Ovary (tissue), 9 donors: ENCODE data around the gene BCL10. TPM values are rescaled to one million over a fixed set of nuclear protein-coding genes. Genes with fewer than 3 reads are reported as not detected.
A peak's percentile ranks its signal among the peaks of the same experiment; 100 is the strongest.

ENCODE experiments used
- DNase-seq, 5 donors: peaks; one replicate each; pipeline ENCODE4 v3.0.0-alpha.2; 2019 to 2020
- H3K27ac ChIP-seq, 2 donors: fragments of 200-600 bp; one replicate each; pipeline versions ENCODE4 v1.5.1 to v1.8.0; 2019 to 2022
- H3K27me3 ChIP-seq: fragments of 200-600 bp; one replicate; pipeline ENCODE4 v1.8.0; 2022
- H3K36me3 ChIP-seq: fragments of 200-600 bp; sonication (generic); one replicate; pipeline ENCODE4 v1.5.1; 2019
- H3K4me1 ChIP-seq: one replicate; pipeline ENCODE4 v1.8.1; 2013; ENCODE audit warnings: mild to moderate bottlenecking, moderate library complexity; ENCODE audit not compliant: insufficient read depth
- H3K4me3 ChIP-seq: fragments of 200-600 bp; sonication (generic); one replicate; pipeline ENCODE4 v1.5.1; 2017
- H3K9me3 ChIP-seq, 2 donors: fragments of 200-600 bp in 1 of 2; sonication (generic) in 1 of 2; one replicate each; pipeline versions ENCODE4 v1.5.1 to v1.8.1; 2013 to 2019; ENCODE audit warnings: mild to moderate bottlenecking in 1 of 2, moderate library complexity in 1 of 2
- EP300 ChIP-seq: sonication (generic); formaldehyde crosslinking; IDR thresholded peaks from one replicate; pipeline ENCODE4 v1.6.1; 2017; ENCODE audit warnings: antibody characterized with exemption
- POLR2A ChIP-seq: fragments of 450-650 bp; IDR thresholded peaks from one replicate; pipeline ENCODE4 v1.6.1; 2017; ENCODE audit warnings: antibody characterized with exemption, mild to moderate bottlenecking, moderate library complexity
- WGBS, 3 donors: extraction: QIAGEN DNeasy Blood & Tissue Kit in 1 of 3; methylation state at CpG; one replicate each; pipeline versions ENCODE4 v1.1.5 to v1.1.7; 2013 to 2017; 5-methylcytosine and 5-hydroxymethylcytosine counted together
- intact Hi-C, 4 donors: fragments of 100-400 bp; cut with DNase I; formaldehyde crosslinking; loops; one replicate each; pipeline versions ENCODE4 v1.11.0 to v1.15.1; 2022 to 2023
- polyA plus RNA-seq, 2 donors: library from polyadenylated mRNA; stranded (reverse); fragments of 200-250 nt in 1 of 2; fragments of 350-450 nt in 1 of 2; fragmentation: Illumina TruSeq in 1 of 2; extraction: RNeasy Lipid Tissue Mini Kit (QIAGEN cat#74804) in 1 of 2; gene quantifications; one replicate each; pipeline ENCODE4 v1.2.3, GENCODE V29; 2013 to 2014
- total RNA-seq, 7 donors: library from RNA; depleted of rRNA in 2 of 7; stranded (reverse); fragments of >200 nt in 2 of 7; fragmentation: NEBNext Ultra II Directional in 3 of 7; extraction: Animal tissue kit (Norgen Biotek cat#: 25700) in 3 of 7; gene quantifications; one replicate each; pipeline versions ENCODE4 v1.1.0 to v1.2.4, GENCODE V29; 2016 to 2023
- TF ChIP-seq, protein P1 (sequence below), 3 donors: fragments of 450-650 bp in 2 of 3; fragments of 200-600 bp in 1 of 3; IDR thresholded peaks; one replicate each; pipeline versions ENCODE4 v1.5.1 to v1.8.0; 2016 to 2022; ENCODE audit warnings: antibody characterized with exemption in 3 of 3, mild to moderate bottlenecking in 1 of 3
- donor health status: DM: no; HTN: no; CAD: no; lungs with moderate emphysema.
- donor health status: DM: no; HTN: no; CAD: no.
- donor health status: Bipolar disorder and iron deficiency.
- donor health status: DM: yes; HTN: yes; CAD: no.
- donor health status: DM: no; HTN: no; CAD: no.
- donor health status: DM: yes; HTN: yes; CAD: no.

Gene BCL10
- total and polyA plus RNA-seq, 9 donors: 8.1 to 23.6 (median 17.2) TPM

DNA sequence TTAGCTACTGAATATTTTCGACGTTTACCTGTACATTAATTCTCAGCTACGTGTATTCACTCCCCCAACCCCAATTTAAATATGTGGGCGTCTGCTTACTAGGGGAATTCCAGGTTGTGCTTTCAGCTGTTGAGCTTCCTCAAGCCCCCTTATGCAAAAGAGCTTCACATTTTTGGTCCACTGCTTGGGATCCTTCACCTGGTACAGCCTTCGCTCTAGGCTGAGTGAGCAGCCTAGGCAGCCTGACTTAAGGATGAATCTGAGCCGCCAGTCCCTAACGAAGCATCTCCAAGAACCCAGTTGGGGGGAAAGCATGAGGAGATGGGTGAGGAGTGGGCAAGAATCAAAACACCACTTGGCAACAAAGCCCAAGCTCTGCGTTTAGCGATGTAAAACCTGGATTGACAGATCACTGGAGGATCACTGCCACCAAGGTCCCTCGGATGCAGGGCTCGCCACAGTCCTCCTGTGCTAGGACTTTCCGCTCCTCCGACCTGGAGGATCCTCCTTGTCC, 674 bp downstream of the BCL10 start:
- no peak for DNase-seq
- H3K4me3 ChIP-seq: peak overlapping the region; percentile 91
- intact Hi-C loops: no loop called here
- H3K4me1 ChIP-seq: peaks cover 1% of the 10 kb centered on the region
- no peaks in the 10 kb centered on the region for H3K27me3 ChIP-seq
- no peaks in the 10 kb centered on the region for H3K36me3 ChIP-seq
- H3K27ac ChIP-seq: peak overlapping the region; percentile 24 to 81
- WGBS, 3 donors: 0 to 1% (median 1%) methylated on average over 13 of the region's 13 CpGs
- TF ChIP-seq EP300 (no peak), POLR2A (no peak)
- TF ChIP-seq, protein P1, sequence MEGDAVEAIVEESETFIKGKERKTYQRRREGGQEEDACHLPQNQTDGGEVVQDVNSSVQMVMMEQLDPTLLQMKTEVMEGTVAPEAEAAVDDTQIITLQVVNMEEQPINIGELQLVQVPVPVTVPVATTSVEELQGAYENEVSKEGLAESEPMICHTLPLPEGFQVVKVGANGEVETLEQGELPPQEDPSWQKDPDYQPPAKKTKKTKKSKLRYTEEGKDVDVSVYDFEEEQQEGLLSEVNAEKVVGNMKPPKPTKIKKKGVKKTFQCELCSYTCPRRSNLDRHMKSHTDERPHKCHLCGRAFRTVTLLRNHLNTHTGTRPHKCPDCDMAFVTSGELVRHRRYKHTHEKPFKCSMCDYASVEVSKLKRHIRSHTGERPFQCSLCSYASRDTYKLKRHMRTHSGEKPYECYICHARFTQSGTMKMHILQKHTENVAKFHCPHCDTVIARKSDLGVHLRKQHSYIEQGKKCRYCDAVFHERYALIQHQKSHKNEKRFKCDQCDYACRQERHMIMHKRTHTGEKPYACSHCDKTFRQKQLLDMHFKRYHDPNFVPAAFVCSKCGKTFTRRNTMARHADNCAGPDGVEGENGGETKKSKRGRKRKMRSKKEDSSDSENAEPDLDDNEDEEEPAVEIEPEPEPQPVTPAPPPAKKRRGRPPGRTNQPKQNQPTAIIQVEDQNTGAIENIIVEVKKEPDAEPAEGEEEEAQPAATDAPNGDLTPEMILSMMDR (IDR thresholded peaks at IDR 0.05): no peak
- no peaks in the 10 kb centered on the region for H3K9me3 ChIP-seq

DNA sequence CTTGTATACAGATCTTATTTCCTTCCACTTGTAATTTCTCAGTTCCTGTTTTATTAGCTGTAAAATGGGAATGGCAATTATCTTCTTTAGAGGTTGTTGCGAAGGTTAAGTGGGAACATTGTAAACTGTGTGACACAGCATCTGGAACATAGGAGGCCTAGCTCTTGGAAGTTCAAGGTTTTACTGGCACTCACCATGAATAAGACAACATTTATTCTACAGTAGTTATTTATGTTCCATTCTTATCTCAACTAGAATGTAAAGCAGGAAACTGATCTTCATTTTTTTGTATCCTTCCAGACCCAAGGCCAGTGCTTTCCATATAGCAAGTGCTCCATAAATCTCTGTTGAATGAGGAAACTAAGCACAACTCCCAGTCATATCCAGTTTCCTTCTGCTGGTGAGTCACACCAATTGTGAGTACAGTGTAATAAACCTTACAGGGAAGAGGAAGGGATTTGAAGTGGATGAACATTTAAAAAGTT, 1.4 kb downstream of the BCL10 start:
- Histone ChIP-seq H3K27me3 (no peaks in the 10 kb centered on the region), H3K4me3 (peak overlapping the region; percentile 91), H3K36me3 (no peaks in the 10 kb centered on the region), H3K4me1 (peaks cover 1% of the 10 kb centered on the region), H3K27ac (no peak overlapping the region), H3K9me3 (no peaks in the 10 kb centered on the region)
- TF ChIP-seq POLR2A (no peak), EP300 (no peak)
- TF ChIP-seq, protein P1 (IDR thresholded peaks at IDR 0.05): no peak
- no peak for DNase-seq
- WGBS, 3 donors: 61 to 74% (median 73%) methylated on average over 1 of the region's 1 CpG
- intact Hi-C loops: no loop called here

DNA sequence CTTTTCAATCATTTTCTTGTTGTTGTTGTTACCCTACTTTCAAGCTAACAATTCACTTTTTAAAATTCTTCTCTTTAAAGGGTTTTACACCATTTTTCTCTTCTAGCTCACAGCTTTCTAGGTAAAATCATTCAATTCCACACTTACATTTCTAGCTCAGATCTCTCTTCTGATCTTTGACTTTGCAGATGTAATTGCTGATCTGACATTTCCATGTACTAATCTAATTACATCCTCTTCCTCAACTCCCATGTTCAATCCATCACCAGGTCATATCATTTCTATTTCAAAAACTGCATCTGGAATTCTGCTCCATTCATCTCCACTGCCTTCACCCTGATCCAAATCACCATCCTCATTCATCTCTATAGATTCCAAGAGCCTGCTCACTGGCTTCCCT, 3.0 kb downstream of the BCL10 start:
- TF ChIP-seq, protein P1 (IDR thresholded peaks at IDR 0.05): no peak

DNA sequence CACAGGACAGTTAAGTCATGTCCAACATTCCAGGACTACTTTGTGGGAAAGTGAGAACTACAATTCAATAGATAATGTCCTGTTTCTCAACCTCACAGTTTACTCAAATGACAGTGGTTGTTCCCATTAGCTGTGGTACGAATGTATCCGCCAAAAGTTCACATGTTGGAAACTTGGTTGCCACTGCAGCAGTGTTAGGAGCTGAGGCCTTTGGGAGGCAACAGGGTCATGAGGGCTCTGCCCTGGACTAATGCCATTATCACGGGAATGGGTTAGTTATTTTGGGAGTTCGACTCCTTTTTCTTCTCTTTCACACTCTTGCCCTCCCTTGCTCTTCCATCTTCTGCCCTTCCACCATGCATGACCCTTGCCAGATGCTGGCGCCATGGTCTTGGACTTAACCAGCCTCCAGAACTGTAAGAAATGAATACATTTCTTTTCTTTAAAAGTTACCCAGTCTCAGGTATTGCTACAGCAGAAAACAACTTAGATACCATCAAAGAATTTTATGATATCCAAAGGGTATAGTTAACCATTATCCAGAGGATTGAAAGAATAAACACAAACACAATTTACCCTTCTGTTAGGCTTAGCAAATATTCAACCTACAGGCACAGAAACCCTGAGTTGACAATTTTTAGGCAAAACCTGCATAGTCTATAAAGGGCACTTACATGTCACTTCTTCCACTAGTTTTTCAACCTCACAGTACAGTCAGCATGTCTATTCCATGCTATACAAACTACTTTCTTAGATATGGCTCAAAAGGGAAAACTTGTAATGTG, 7.4 kb downstream of the BCL10 start:
- TF ChIP-seq, protein P1 (IDR thresholded peaks at IDR 0.05): no peak
- TF ChIP-seq EP300: no peak
- H3K9me3 ChIP-seq: no peaks in the 10 kb centered on the region

More for the DNA sequence above, 3.0 kb downstream of the BCL10 start:
- intact Hi-C loops: no loop called here
- H3K27me3 ChIP-seq: no peaks in the 10 kb centered on the region
- no peak overlapping the region for H3K4me3 ChIP-seq
- H3K27ac ChIP-seq: no peak overlapping the region
- no peak for DNase-seq
- no peaks in the 10 kb centered on the region for H3K36me3 ChIP-seq
- H3K4me1 ChIP-seq: peaks cover 1% of the 10 kb centered on the region
- no peaks in the 10 kb centered on the region for H3K9me3 ChIP-seq

More for the DNA sequence above, 7.4 kb downstream of the BCL10 start:
- Histone ChIP-seq H3K36me3 (no peaks in the 10 kb centered on the region), H3K4me1 (no peaks in the 10 kb centered on the region), H3K4me3 (no peak overlapping the region), H3K27me3 (no peaks in the 10 kb centered on the region), H3K27ac (no peak overlapping the region)
- WGBS, 3 donors: 86 to 90% (median 88%) methylated on average over 5 of the region's 5 CpGs
- intact Hi-C loops: no loop called here
- no peak for DNase-seq
